ENCODE results near the gene CNTN4. TPM values are rescaled to one million over a fixed set of nuclear protein-coding genes. Genes with fewer than 3 reads are reported as not detected.

Gene CNTN4
- total RNA-seq, 1 donor from 2014 or later = 0.17 TPM

- DNase-seq = no peak
These were observed 824.7 kb downstream of the CNTN4 start for GRCh38 chr3:2923390-2923789.

- no peak for DNase-seq
These were observed 828.6 kb downstream of the CNTN4 start for GRCh38 chr3:2927259-2927658.

- DNase-seq = no peak
These were observed 830.9 kb downstream of the CNTN4 start for GRCh38 chr3:2929574-2929973.

GRCh38 chr3:2931265-2931664 is 832.6 kb downstream of the CNTN4 start:
- DNase-seq = no peak

GRCh38 chr3:2934541-2934940 is 835.9 kb downstream of the CNTN4 start:
- DNase-seq = no peak

GRCh38 chr3:2937055-2937454 is 838.4 kb downstream of the CNTN4 start:
- DNase-seq = no peak

GRCh38 chr3:2937592-2937991 is 838.9 kb downstream of the CNTN4 start:
- no peak for DNase-seq

- DNase-seq = no peak
These were observed 840.0 kb downstream of the CNTN4 start for GRCh38 chr3:2938711-2939110.

GRCh38 chr3:2940062-2940461 is 841.4 kb downstream of the CNTN4 start:
- DNase-seq = no peak

GRCh38 chr3:2944628-2945027 is 846.0 kb downstream of the CNTN4 start:
- DNase-seq = no peak

GRCh38 chr3:2945121-2945520 is 846.5 kb downstream of the CNTN4 start:
- no peak for DNase-seq

- DNase-seq = no peak
These were observed 848.9 kb downstream of the CNTN4 start for GRCh38 chr3:2947536-2947935.

- DNase-seq = no peak
These were observed 850.2 kb downstream of the CNTN4 start for GRCh38 chr3:2948882-2949281.

GRCh38 chr3:2950159-2950558 is 851.5 kb downstream of the CNTN4 start:
- DNase-seq = no peak

GRCh38 chr3:2957115-2957514 is 858.4 kb downstream of the CNTN4 start:
- DNase-seq = no peak

GRCh38 chr3:2958551-2958950 is 859.9 kb downstream of the CNTN4 start:
- no peak for DNase-seq

GRCh38 chr3:2961576-2961975 is 862.9 kb downstream of the CNTN4 start:
- no peak for DNase-seq

GRCh38 chr3:2967871-2968270 is 869.2 kb downstream of the CNTN4 start:
- DNase-seq = no peak

- no peak for DNase-seq
These were observed 869.8 kb downstream of the CNTN4 start for GRCh38 chr3:2968475-2968874.

GRCh38 chr3:2976212-2976611 is 877.5 kb downstream of the CNTN4 start:
- no peak for DNase-seq

- DNase-seq = no peak
These were observed 878.1 kb downstream of the CNTN4 start for GRCh38 chr3:2976796-2977195.

GRCh38 chr3:2978977-2979732 is 880.5 kb downstream of the CNTN4 start:
- DNase-seq = no peak

- DNase-seq = no peak
These were observed 885.6 kb downstream of the CNTN4 start for GRCh38 chr3:2984005-2984830.

- no peak for DNase-seq
These were observed 886.2 kb downstream of the CNTN4 start for GRCh38 chr3:2984831-2985220.

Measured in dermis blood vessel endothelial cell (primary cell).